K562 (cell line): ENCODE results near the gene PAH. TPM values are rescaled to one million over a fixed set of nuclear protein-coding genes. Genes with fewer than 3 reads are reported as not detected.

Experiments used
- ARHGAP35 ChIP-seq: fragments of 450-650 bp; IDR thresholded peaks from 2 replicates; pipeline ENCODE4 v1.6.1; 2018; ENCODE audit not compliant: partially characterized antibody
- BHLHE40 ChIP-seq: IDR thresholded peaks from 2 replicates; pipeline ENCODE4 v1.6.1; 2011; ENCODE audit warnings: low read length, improper control_type of control experiment
- CTCF ChIP-seq, 3 experiments: IDR thresholded peaks in 2 of 3; conservative IDR thresholded peaks in 1 of 3; 2 replicates each; pipeline ENCODE4 v1.5.1; 2011 to 2012; ENCODE audit warnings: low read length in 3 of 3, mild to moderate bottlenecking in 3 of 3, control low read depth in 2 of 3, improper control_type of control experiment in 1 of 3, inconsistent platforms in 1 of 3, low read depth in 1 of 3, mixed read lengths in 1 of 3, moderate library complexity in 1 of 3; ENCODE audit not compliant: insufficient read depth in 2 of 3
- E4F1 ChIP-seq: fragments of 250-450 bp; sonication (Bioruptor Pico); IDR thresholded peaks from 2 replicates; pipeline ENCODE4 v1.5.0; 2021; ENCODE audit warnings: mild to moderate bottlenecking, borderline replicate concordance
- EGR1 ChIP-seq: fragments of 450-650 bp; conservative IDR thresholded peaks from 2 replicates; pipeline ENCODE4 v1.6.1; 2017; ENCODE audit warnings: mild to moderate bottlenecking
- HMG20A ChIP-seq: fragments of 450-650 bp; formaldehyde crosslinking; conservative IDR thresholded peaks from 2 replicates; pipeline ENCODE4 v1.4.0; 2020; ENCODE audit warnings: mild to moderate bottlenecking, mixed read lengths
- MNT ChIP-seq, 2 experiments: fragments of 450-650 bp; conservative IDR thresholded peaks; 2 replicates each; pipeline ENCODE4 v1.6.1; 2017; ENCODE audit warnings: mild to moderate bottlenecking in 2 of 2, moderate library complexity in 2 of 2
- NFIC ChIP-seq: fragments of 450-650 bp; IDR thresholded peaks from 2 replicates; pipeline ENCODE4 v1.6.1; 2017; ENCODE audit warnings: mild to moderate bottlenecking, inconsistent platforms
- RAD21 ChIP-seq, 2 experiments: fragments of 250-450 bp in 1 of 2; fragments of 450-650 bp in 1 of 2; sonication (Bioruptor Pico) in 1 of 2; formaldehyde crosslinking in 1 of 2; IDR thresholded peaks in 1 of 2; conservative IDR thresholded peaks in 1 of 2; 2 replicates each; pipeline versions ENCODE4 v1.4.0 to v1.8.0; 2020 to 2022; ENCODE audit warnings: mild to moderate bottlenecking in 2 of 2, moderate library complexity in 1 of 2
- RAD51 ChIP-seq: fragments of 450-650 bp; IDR thresholded peaks from 2 replicates; pipeline ENCODE4 v1.7.1; 2016; ENCODE audit warnings: low read depth, mild to moderate bottlenecking, borderline replicate concordance
- SMAD4 ChIP-seq: fragments of 250-450 bp; sonication (Bioruptor Pico); conservative IDR thresholded peaks from 2 replicates; pipeline ENCODE4 v1.8.0; 2021; ENCODE audit warnings: inconsistent platforms, mild to moderate bottlenecking, moderate library complexity
- SMC3 ChIP-seq: conservative IDR thresholded peaks from 2 replicates; pipeline ENCODE4 v1.6.1; 2011; ENCODE audit warnings: low read depth, low read length, improper control_type of control experiment; ENCODE audit not compliant: insufficient read depth
- TAF1 ChIP-seq: IDR thresholded peaks from 2 replicates; pipeline ENCODE4 v1.6.1; 2011; ENCODE audit warnings: mild to moderate bottlenecking, low read length, moderate library complexity; ENCODE audit not compliant: insufficient read depth, control insufficient read depth, severe bottlenecking; ENCODE audit errors: extremely low read depth
- TEAD4 ChIP-seq, 2 experiments: sonication (generic) in 1 of 2; formaldehyde crosslinking in 1 of 2; IDR thresholded peaks; 2 replicates each; pipeline versions ENCODE4 v1.6.1 to v1.8.0; 2012 to 2022; ENCODE audit warnings: borderline replicate concordance in 1 of 2, inconsistent platforms in 1 of 2, low read length in 1 of 2, mild to moderate bottlenecking in 1 of 2, missing genetic modification reagents in 1 of 2
- ZNF212 ChIP-seq: fragments of 450-650 bp; formaldehyde crosslinking; IDR thresholded peaks from 2 replicates; pipeline ENCODE4 v1.4.0; 2020; ENCODE audit warnings: mild to moderate bottlenecking
- ZNF24 ChIP-seq: fragments of 450-650 bp; IDR thresholded peaks from 2 replicates; pipeline ENCODE4 v1.6.1; 2016
- polyA plus RNA-seq, 8 experiments: library from polyadenylated mRNA; depleted of rRNA in 4 of 8; stranded (reverse) in 5 of 8; unstranded in 3 of 8; fragments of >200 nt; fragmentation: Nextera tagmentation in 2 of 8; fragmentation: Illumina TruSeq in 1 of 8; extraction: Ambion mirVana in 2 of 8; extraction: Trizol in 1 of 8; gene quantifications; 2 replicates each; pipeline versions ENCODE4 v1.2.1 to v1.2.3, GENCODE V29; 2011 to 2014; ENCODE audit warnings: inconsistent platforms in 1 of 8, missing spikeins in 1 of 8
- total RNA-seq, 7 experiments: library from RNA; depleted of rRNA in 6 of 7; stranded (reverse); fragments of >200 nt in 6 of 7; fragmentation: Illumina TruSeq in 2 of 7; extraction: Trizol in 2 of 7; gene quantifications; 2 replicates each; pipeline versions ENCODE4 v1.2.1 to v1.2.3, GENCODE V29; 2011 to 2021; ENCODE audit warnings: low replicate concordance in 1 of 7

PAH gene
- total and polyA plus RNA-seq, 9 of the 15 experiments (the other 6 are each of a cell fraction or from before 2014, with no cell fraction given) = 0.13 to 0.75 (median 0.69) TPM; not detected in 6

GRCh38 chr12:102816816-102817434, 100.1 kb downstream of the PAH start (continued):
- TF ChIP-seq HMG20A (CRISPR knock-in tag) (no peak), ZNF24 (no peak), RAD21 (CRISPR knock-in tag; conservative IDR thresholded peaks at IDR 0.05 in 1 of 2, IDR thresholded peaks at IDR 0.05 in 1 of 2) (peak in 1 of 2 experiments; percentile 44; a peak in 3 of 4 replicates), E4F1 (CRISPR knock-in tag) (no peak), RAD51 (peak; percentile 31; the same call in 1 of the 2 replicates), CTCF (IDR thresholded peaks at IDR 0.05 in 2 of 3, conservative IDR thresholded peaks at IDR 0.05 in 1 of 3; ENCODE audit: insufficient read depth in 2 of 3, low read depth in 1 of 3, low read length in 3 of 3) (peak; percentile 47 to 68 (median 64); a peak in 5 of 6 replicates), TEAD4 (IDR thresholded peaks at IDR 0.05; ENCODE audit: low read length) (no peak), TEAD4 (CRISPR knock-in tag; IDR thresholded peaks at IDR 0.05; ENCODE audit: borderline replicate concordance) (no peak), MNT (conservative IDR thresholded peaks at IDR 0.05) (no peak), ARHGAP35 (no peak), EGR1 (no peak), SMC3 (0 out of 2 replicates have a peak, but pooled peaks have one; percentile 6), BHLHE40 (peak; percentile 94), NFIC (no peak), ZNF212 (CRISPR knock-in tag) (no peak), TAF1 (no peak), SMAD4 (CRISPR knock-in tag) (no peak)
